ENCODE measurements around the gene VIPAS39. TPM values are rescaled to one million over a fixed set of nuclear protein-coding genes. Genes with fewer than 3 reads are reported as not detected.

Gene VIPAS39
- total RNA-seq: 21.9 TPM

GRCh38 chr14:77457522-77458248 lies at the start of gene VIPAS39, which contains the start of gene AHSA1:
TSS of gene VIPAS39 (minus strand) at chr14:77457601. CDS start at chr14:77454102, 3,499 bp downstream.
TSS of gene AHSA1 (plus strand) at chr14:77458093. CDS start at chr14:77458190, 97 bp downstream.
- H3K9me3 ChIP-seq: no peaks in the 10 kb centered on the region
- intact Hi-C loops (cut with DNase I): no loop called here
- peak within 1 kb of the TSS; percentile 99 for H3K27ac ChIP-seq
- peaks cover 0 to 38% of the 10 kb centered on the region in 2 donors for H3K36me3 ChIP-seq
- peak within 1 kb of the TSS; percentile 59 to 91 for H3K4me3 ChIP-seq
- H3K4me1 ChIP-seq: peaks cover 31% of the 10 kb centered on the region
- DNase-seq (ENCODE audit: extremely low spot score in 2 of 2): peak in 1 of 2 donors; percentile 99
- no peak for TF ChIP-seq CTCF (IDR thresholded peaks at IDR 0.05)
- TF ChIP-seq POLR2A (IDR thresholded peaks at IDR 0.05): peak in 1 of 2 donors; percentile 71
- peak; percentile 84 to 90 for TF ChIP-seq POLR2AphosphoS5 (IDR thresholded peaks at IDR 0.05; ENCODE audit: insufficient read depth in 1 of 2, low read depth in 1 of 2)
- H3K27me3 ChIP-seq: no peaks in the 10 kb centered on the region

DNA sequence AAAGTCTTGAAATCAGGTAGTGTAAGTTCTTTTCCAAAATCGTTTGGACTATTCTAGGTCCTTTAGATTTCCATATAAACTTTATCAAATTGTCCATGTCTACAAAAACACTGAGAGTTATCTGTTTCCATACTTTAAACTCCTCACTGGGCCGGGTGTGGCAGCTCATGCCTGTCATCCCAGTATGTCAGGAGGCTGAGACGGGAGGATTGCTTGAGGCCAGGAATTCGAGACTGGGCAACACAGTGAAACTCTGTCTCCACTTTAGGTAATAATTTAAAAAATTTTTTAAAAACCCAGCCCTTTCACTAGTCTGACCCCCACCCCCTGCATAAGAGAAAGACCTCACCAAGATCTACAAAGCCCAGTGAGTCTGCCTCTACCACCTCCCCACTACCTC lies 47.6 kb upstream of the VIPAS39 start:
- intact Hi-C loops (cut with DNase I): no loop called here
- TF ChIP-seq POLR2A (IDR thresholded peaks at IDR 0.05): no peak
- TF ChIP-seq CTCF (IDR thresholded peaks at IDR 0.05): no peak
- no peak for TF ChIP-seq POLR2AphosphoS5 (IDR thresholded peaks at IDR 0.05; ENCODE audit: insufficient read depth in 1 of 2, low read depth in 1 of 2)
- no peak for DNase-seq (ENCODE audit: extremely low spot score in 2 of 2)
- H3K27me3 ChIP-seq: no peaks in the 10 kb centered on the region
- H3K4me3 ChIP-seq: no peak overlapping the region
- no peaks in the 10 kb centered on the region for H3K4me1 ChIP-seq
- H3K9me3 ChIP-seq: no peaks in the 10 kb centered on the region
- no peaks in the 10 kb centered on the region for H3K36me3 ChIP-seq
- no peak overlapping the region for H3K27ac ChIP-seq

DNA sequence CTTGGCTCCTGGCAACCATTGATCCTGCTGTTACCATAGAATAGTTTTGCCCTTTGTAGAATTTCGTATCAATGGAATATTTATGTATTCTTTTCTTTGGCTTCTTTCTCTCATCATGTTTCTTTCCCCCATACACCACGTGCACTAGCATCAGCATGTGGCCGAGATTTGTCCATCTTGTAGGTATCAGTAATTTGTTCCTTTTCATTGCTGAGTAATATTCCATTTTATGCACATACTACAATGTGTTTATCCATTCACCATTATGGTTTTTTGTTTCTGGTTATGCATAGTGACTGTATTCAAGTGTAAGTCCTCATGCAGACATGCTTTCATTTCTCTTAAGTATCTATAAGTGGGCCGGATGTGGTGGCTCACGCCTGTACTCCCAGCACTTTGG lies 45.7 kb upstream of the VIPAS39 start:
- TF ChIP-seq POLR2AphosphoS5 (IDR thresholded peaks at IDR 0.05; ENCODE audit: insufficient read depth in 1 of 2, low read depth in 1 of 2): no peak
- TF ChIP-seq CTCF (IDR thresholded peaks at IDR 0.05): no peak
- intact Hi-C loops (cut with DNase I): no loop called here
- Histone ChIP-seq H3K9me3 (no peaks in the 10 kb centered on the region), H3K27me3 (no peaks in the 10 kb centered on the region), H3K27ac (no peak overlapping the region), H3K4me1 (peaks cover 9% of the 10 kb centered on the region), H3K4me3 (no peak overlapping the region), H3K36me3 (no peaks in the 10 kb centered on the region)
- no peak for DNase-seq (ENCODE audit: extremely low spot score in 2 of 2)

DNA sequence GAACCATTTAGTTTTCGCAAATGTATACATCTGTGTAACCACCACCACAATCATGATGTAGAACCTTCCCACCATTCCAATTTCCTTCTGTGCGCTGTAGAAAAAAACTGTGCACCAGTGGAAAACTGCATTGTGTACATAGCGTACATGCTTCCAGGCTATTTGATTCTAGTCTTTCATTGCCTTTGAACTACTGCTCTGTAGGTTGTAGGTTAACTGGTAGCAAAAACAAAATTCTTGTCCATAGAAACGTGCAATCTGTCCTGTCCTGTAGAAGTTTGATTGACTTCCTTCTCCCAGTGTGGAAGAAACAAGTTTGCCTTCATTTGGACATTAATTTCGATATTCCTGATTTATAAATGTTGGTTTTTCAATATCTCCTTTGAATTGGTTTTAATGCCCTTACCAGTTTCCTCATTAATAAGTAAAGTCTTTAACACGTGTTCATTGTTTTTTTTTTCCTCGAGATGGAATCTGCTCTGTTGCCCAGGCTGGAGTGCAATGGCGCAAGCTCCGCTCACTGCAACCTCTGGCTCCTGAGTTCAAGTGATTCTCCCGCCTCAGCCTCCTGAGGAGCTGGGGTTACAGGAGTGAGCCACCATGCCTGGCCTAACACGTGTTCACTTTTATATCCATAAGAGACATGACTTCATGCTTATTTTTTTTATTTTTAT lies 44.8 kb upstream of the VIPAS39 start:
- Histone ChIP-seq H3K4me3 (no peak overlapping the region), H3K27me3 (no peaks in the 10 kb centered on the region), H3K27ac (no peak overlapping the region), H3K9me3 (no peaks in the 10 kb centered on the region), H3K36me3 (no peaks in the 10 kb centered on the region), H3K4me1 (peaks cover 13% of the 10 kb centered on the region)
- intact Hi-C loops (cut with DNase I): no loop called here
- no peak for DNase-seq (ENCODE audit: extremely low spot score in 2 of 2)
- TF ChIP-seq CTCF (IDR thresholded peaks at IDR 0.05) (no peak), POLR2AphosphoS5 (IDR thresholded peaks at IDR 0.05; ENCODE audit: insufficient read depth in 1 of 2, low read depth in 1 of 2) (no peak), POLR2A (IDR thresholded peaks at IDR 0.05) (no peak)
